Measurements from ENCODE around the gene LAG3. TPM values are rescaled to one million over a fixed set of nuclear protein-coding genes. Genes with fewer than 3 reads are reported as not detected.

The LAG3 gene
- total RNA-seq, 1 donor from 2014 or later, result 1.5 TPM

DNA sequence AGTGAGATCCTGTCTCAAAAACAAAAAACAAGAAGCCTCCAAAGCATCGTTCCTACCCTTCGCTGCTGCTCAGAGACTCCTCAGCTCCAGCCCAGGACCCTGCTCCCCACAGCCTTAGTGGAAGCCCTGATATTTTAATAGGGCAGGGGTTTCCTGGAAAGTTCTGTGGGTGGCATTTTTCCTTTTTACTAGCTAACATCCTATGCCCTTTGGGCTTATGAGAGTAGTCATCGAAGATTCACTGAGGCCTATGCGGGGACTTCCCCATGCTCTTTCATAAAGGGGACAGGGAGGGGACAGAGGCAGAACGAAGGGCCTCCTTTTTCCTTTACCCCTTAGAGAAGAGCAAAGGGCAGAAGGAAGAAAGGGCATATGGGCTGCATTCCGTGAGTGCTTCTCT lies 8.3 kb downstream of the LAG3 start:
- intact Hi-C loops (cut with DNase I), result no loop called here
- peaks cover 10% of the 10 kb centered on the region for H3K4me1 ChIP-seq
- TF ChIP-seq, protein P1, sequence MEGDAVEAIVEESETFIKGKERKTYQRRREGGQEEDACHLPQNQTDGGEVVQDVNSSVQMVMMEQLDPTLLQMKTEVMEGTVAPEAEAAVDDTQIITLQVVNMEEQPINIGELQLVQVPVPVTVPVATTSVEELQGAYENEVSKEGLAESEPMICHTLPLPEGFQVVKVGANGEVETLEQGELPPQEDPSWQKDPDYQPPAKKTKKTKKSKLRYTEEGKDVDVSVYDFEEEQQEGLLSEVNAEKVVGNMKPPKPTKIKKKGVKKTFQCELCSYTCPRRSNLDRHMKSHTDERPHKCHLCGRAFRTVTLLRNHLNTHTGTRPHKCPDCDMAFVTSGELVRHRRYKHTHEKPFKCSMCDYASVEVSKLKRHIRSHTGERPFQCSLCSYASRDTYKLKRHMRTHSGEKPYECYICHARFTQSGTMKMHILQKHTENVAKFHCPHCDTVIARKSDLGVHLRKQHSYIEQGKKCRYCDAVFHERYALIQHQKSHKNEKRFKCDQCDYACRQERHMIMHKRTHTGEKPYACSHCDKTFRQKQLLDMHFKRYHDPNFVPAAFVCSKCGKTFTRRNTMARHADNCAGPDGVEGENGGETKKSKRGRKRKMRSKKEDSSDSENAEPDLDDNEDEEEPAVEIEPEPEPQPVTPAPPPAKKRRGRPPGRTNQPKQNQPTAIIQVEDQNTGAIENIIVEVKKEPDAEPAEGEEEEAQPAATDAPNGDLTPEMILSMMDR (IDR thresholded peaks at IDR 0.05), result no peak
- H3K4me3 ChIP-seq, result no peak overlapping the region
- no peaks in the 10 kb centered on the region for H3K27me3 ChIP-seq
- no peak for ATAC-seq
- no peaks in the 10 kb centered on the region for H3K36me3 ChIP-seq
- no peak for DNase-seq
- H3K27ac ChIP-seq, result no peak overlapping the region
- no peaks in the 10 kb centered on the region for H3K9me3 ChIP-seq

DNA sequence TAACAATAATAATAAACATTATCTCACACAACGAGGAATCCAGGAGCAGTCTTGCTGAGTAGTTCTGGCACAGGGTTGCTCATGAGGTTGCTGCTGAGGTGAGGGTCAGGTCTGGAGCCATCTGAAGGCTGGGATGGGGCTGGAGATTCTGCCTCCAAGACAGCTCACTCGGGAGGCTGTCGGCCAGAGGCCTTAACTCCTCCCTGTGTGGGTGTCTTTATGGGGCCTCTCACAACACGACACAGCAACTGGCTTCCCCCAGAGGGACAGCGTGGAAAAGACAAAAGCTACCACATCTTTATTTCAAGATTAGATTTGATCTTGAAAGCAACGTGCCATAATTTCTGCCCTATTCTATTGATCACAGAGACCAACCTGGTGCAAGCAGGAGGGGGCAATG lies 9.8 kb downstream of the LAG3 start:
- TF ChIP-seq, protein P1 (IDR thresholded peaks at IDR 0.05), result no peak
- no peak overlapping the region for H3K27ac ChIP-seq
- intact Hi-C loops (cut with DNase I), result no loop called here
- H3K9me3 ChIP-seq, result no peaks in the 10 kb centered on the region
- no peaks in the 10 kb centered on the region for H3K36me3 ChIP-seq
- ATAC-seq (no peak), DNase-seq (no peak)
- H3K4me3 ChIP-seq, result no peak overlapping the region
- H3K27me3 ChIP-seq, result no peaks in the 10 kb centered on the region
- peaks cover 15% of the 10 kb centered on the region for H3K4me1 ChIP-seq

DNA sequence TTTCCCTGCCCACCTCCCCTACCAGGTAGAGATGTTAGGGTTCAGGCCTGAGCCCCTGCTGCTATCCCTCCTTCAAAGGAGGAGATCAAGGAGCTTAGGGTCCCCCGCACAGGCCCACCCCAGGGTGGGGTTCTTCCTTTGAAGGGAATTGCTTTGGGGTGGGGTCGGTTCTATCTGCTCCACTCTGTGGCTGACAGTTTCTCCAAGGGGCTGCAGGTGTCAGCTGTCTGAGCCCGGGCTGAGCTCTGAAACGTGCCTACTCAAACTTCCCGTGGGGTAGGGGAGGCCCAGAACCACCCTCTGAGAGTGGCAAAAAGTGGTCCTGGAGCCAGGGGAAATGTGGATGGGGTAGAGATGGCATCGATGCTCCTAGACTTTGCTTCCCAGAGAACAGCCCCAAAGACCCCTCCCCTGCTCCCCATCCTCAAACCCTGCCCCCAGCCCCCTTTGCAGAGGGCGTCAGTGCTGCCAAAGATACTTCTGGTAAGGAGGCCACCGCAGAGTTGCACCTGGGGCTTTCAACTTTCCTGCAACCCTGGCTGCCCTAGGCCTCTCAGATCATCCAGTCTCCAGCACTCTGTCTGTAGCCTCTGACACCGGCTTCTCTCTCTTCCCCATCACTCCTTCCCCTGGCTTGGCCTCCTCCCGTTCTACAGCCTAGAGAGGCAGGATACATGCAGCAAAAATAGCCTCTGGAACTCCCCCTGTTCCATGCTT lies 10.7 kb downstream of the LAG3 start:
- H3K36me3 ChIP-seq, result no peaks in the 10 kb centered on the region
- intact Hi-C loops (cut with DNase I), result no loop called here
- TF ChIP-seq, protein P1 (IDR thresholded peaks at IDR 0.05), result no peak
- H3K27ac ChIP-seq, result no peak overlapping the region
- H3K4me1 ChIP-seq, result peaks cover 20% of the 10 kb centered on the region
- H3K27me3 ChIP-seq, result no peaks in the 10 kb centered on the region
- no peaks in the 10 kb centered on the region for H3K9me3 ChIP-seq
- DNase-seq (no peak), ATAC-seq (no peak)
- no peak overlapping the region for H3K4me3 ChIP-seq

DNA sequence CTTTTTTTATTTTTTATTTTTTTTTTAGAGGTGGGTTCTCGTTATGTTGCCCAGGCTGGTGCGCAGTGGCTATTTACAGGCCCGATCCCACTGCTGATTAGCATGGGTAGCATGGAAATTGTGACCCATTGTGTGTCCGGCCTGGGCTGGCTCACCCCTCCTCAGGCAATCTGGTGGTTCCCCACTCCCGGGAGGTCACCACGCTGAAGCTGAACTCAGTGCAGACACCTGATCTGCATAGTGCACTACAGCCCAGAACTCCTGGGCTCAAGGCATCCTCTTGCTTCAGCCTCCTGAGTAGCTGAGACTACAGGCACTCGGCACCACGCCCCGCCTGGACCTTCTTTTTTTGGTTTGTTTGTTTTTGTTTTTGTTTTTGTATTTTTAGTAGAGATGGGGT lies 11.5 kb downstream of the LAG3 start:
- Histone ChIP-seq H3K9me3 (no peaks in the 10 kb centered on the region), H3K36me3 (no peaks in the 10 kb centered on the region), H3K4me1 (peaks cover 18% of the 10 kb centered on the region), H3K27ac (no peak overlapping the region), H3K4me3 (no peak overlapping the region), H3K27me3 (no peaks in the 10 kb centered on the region)
- ATAC-seq (no peak), DNase-seq (no peak)
- intact Hi-C loops (cut with DNase I), result no loop called here
- TF ChIP-seq, protein P1 (IDR thresholded peaks at IDR 0.05), result no peak

DNA sequence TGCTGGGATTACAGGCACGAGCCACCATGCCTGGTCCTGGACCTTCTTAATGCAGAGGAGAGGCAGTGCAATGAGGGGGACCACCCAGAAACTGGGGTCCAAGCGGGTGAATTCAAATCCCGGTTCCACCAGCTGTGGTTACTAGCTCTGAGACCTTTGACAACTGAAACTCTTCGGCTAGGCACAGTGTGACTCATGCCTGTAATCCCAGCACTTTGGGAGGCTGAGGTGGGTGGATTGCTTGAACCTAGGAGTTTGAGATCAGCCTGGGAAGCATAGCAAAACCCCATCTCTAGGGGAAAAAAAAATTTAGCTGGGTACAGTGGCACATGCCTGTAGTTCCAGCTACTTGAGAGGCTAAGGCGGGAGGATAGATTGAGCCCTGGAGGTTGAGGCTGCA lies 12.0 kb downstream of the LAG3 start:
- H3K36me3 ChIP-seq, result no peaks in the 10 kb centered on the region
- intact Hi-C loops (cut with DNase I), result no loop called here
- H3K27me3 ChIP-seq, result no peaks in the 10 kb centered on the region
- DNase-seq, result no peak
- no peak overlapping the region for H3K4me3 ChIP-seq
- TF ChIP-seq, protein P1 (IDR thresholded peaks at IDR 0.05), result no peak
- ATAC-seq, result no peak
- H3K9me3 ChIP-seq, result no peaks in the 10 kb centered on the region
- H3K27ac ChIP-seq, result no peak overlapping the region
- H3K4me1 ChIP-seq, result peaks cover 18% of the 10 kb centered on the region

DNA sequence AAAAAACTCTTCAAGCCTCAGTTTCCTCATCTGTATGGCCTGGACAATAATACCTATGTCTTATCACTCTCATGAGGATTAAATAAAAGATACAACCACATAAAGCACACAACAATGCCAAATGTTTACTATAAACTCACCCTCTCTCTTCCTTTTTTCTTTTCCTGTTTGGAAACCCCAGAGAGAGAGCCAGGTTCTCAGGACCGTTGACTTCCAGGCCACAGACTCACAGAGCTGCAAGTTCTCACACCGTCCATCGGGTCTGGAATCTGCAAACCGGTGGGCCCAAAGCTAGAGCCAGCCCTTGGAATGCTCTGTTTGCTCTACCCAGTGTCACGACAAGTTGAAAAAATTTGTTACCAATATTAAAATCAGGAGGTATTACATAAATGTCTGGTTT lies 12.4 kb downstream of the LAG3 start:
- H3K27me3 ChIP-seq, result no peaks in the 10 kb centered on the region
- no peak for DNase-seq
- TF ChIP-seq, protein P1 (IDR thresholded peaks at IDR 0.05), result no peak
- ATAC-seq, result no peak
- no peak overlapping the region for H3K4me3 ChIP-seq
- no peaks in the 10 kb centered on the region for H3K36me3 ChIP-seq
- H3K4me1 ChIP-seq, result peaks cover 17% of the 10 kb centered on the region
- no peak overlapping the region for H3K27ac ChIP-seq
- H3K9me3 ChIP-seq, result no peaks in the 10 kb centered on the region
- intact Hi-C loops (cut with DNase I), result no loop called here
